HepG2 (cell line): ENCODE results near the gene PDE6C. TPM values are rescaled to one million over a fixed set of nuclear protein-coding genes. Genes with fewer than 3 reads are reported as not detected.
A peak's percentile ranks its signal among the peaks of the same experiment; 100 is the strongest.

ENCODE experiments used
- ATAC-seq: fragments of 200-7000 bp; cut with Tn5 transposase; 3 replicates; pipeline ENCODE4 v1.9.1; 2020; ENCODE audit warnings: mild to moderate bottlenecking, moderate library complexity
- BruUV-seq: library from RNA; stranded (reverse); fragments of 400-500 nt; replicated peaks from 2 replicates; lab custom pipeline; 2021; lab: Mats Ljungman, UMichigan
- CTCF ChIA-PET: fragments of 300-600 bp; formaldehyde crosslinking; extraction: SDS; loops from one replicate; lab custom pipeline; 2021; ENCODE audit warnings: low total read pairs, inconsistent platforms, low intra/inter-chr PET ratio; lab: Yijun Ruan, JAX
- POLR2A ChIA-PET: fragments of 350-600 bp; sonication (Branson Sonifier 250); formaldehyde crosslinking; loops from one replicate; lab custom pipeline; 2020; ENCODE audit warnings: antibody characterized with exemption, inconsistent platforms; lab: Yijun Ruan, JAX
- DNase-seq: peaks from one replicate; pipeline ENCODE4 v3.0.0-alpha.2; 2015; ENCODE audit warnings: low spot score
- FAIRE-seq: peaks from 3 replicates; lab custom pipeline; 2011; peaks lifted over from hg19 to GRCh38; lab: Jason Lieb, UNC
- H2AFZ ChIP-seq: one replicate; pipeline ENCODE4 v1.6.1; 2011; ENCODE audit warnings: low read length, inconsistent platforms
- H3K27ac ChIP-seq: fragments of 300-600 bp; 3 replicates; pipeline ENCODE4 v1.8.0; 2011; ENCODE audit warnings: mixed run types, mild to moderate bottlenecking, mixed read lengths, low read length, inconsistent platforms; ENCODE audit not compliant: insufficient read depth; ENCODE audit errors: extremely low read length
- H3K27me3 ChIP-seq, 2 experiments: fragments of 200-600 bp in 1 of 2; 2 replicates in 1 of 2; 3 replicates in 1 of 2; pipeline versions ENCODE4 v1.6.0 to v1.8.0; 2011; ENCODE audit warnings: low read length in 2 of 2, mild to moderate bottlenecking in 2 of 2, moderate library complexity in 2 of 2, inconsistent platforms in 1 of 2; ENCODE audit not compliant: insufficient read depth in 2 of 2, control insufficient read depth in 1 of 2
- H3K36me3 ChIP-seq, 2 experiments: fragments of 200-600 bp in 1 of 2; replicated peaks in 1 of 2; 2 replicates in 1 of 2; 3 replicates in 1 of 2; pipeline versions ENCODE4 v1.5.1 to v1.8.0; 2011; ENCODE audit warnings: low read length in 2 of 2, inconsistent platforms in 1 of 2; ENCODE audit not compliant: insufficient read depth in 2 of 2, control insufficient read depth in 1 of 2
- H3K4me1 ChIP-seq: 2 replicates; pipeline ENCODE4 v1.5.1; 2012; ENCODE audit warnings: low read length, inconsistent platforms; ENCODE audit not compliant: insufficient read depth
- H3K4me2 ChIP-seq: 2 replicates; pipeline ENCODE4 v1.6.0; 2011; ENCODE audit warnings: low read depth, low read length, inconsistent platforms
- H3K4me3 ChIP-seq, 3 experiments: fragments of 200-600 bp in 1 of 3; sonication (generic), shearing (Covaris generic) in 1 of 3; replicated peaks in 1 of 3; 2 replicates each; pipeline ENCODE4 v1.5.1; 2011 to 2016; ENCODE audit warnings: low read length in 3 of 3, inconsistent platforms in 2 of 3, low read depth in 2 of 3, mild to moderate bottlenecking in 2 of 3, control low read depth in 1 of 3, mixed read lengths in 1 of 3; ENCODE audit not compliant: insufficient read depth in 1 of 3
- H3K79me2 ChIP-seq: one replicate; pipeline ENCODE4 v1.6.1; 2011; ENCODE audit warnings: low read length, inconsistent platforms; ENCODE audit not compliant: insufficient read depth
- H3K9ac ChIP-seq: 2 replicates; pipeline ENCODE4 v1.6.0; 2011; ENCODE audit warnings: mild to moderate bottlenecking, low read depth, low read length, inconsistent platforms; ENCODE audit not compliant: insufficient read depth
- H3K9me3 ChIP-seq: 2 replicates; pipeline ENCODE4 v1.5.1; 2012; ENCODE audit warnings: mild to moderate bottlenecking, low read length
- H4K20me1 ChIP-seq: 2 replicates; pipeline ENCODE4 v1.6.0; 2011; ENCODE audit warnings: inconsistent platforms, mild to moderate bottlenecking, low read length, moderate library complexity; ENCODE audit not compliant: insufficient read depth
- CEBPG ChIP-seq: IDR thresholded peaks from 2 replicates; pipeline ENCODE4 v1.6.1; 2016
- HDAC2 ChIP-seq: sonication (generic); formaldehyde crosslinking; IDR thresholded peaks from 2 replicates; pipeline ENCODE4 v1.4.0; 2020; ENCODE audit warnings: missing genetic modification reagents
- HNF4A ChIP-seq: sonication (generic); formaldehyde crosslinking; IDR thresholded peaks from 2 replicates; pipeline ENCODE4 v1.4.0; 2020; ENCODE audit warnings: missing genetic modification reagents
- MAFG ChIP-seq: sonication (generic); formaldehyde crosslinking; IDR thresholded peaks from 2 replicates; pipeline ENCODE4 v1.5.1; 2020; ENCODE audit warnings: mild to moderate bottlenecking, missing genetic modification reagents
- MED1 ChIP-seq: sonication (generic); formaldehyde crosslinking; IDR thresholded peaks from 2 replicates; pipeline ENCODE4 v1.4.0; 2020; ENCODE audit warnings: missing genetic modification reagents
- MIER3 ChIP-seq: IDR thresholded peaks from 2 replicates; pipeline ENCODE4 v1.6.1; 2016; ENCODE audit warnings: missing compliant biosample characterization, borderline replicate concordance
- PAXIP1 ChIP-seq: sonication (generic); formaldehyde crosslinking; conservative IDR thresholded peaks from 2 replicates; pipeline ENCODE4 v1.4.0; 2020; ENCODE audit warnings: mild to moderate bottlenecking, missing genetic modification reagents, moderate library complexity
- PRDM15 ChIP-seq: sonication (generic); formaldehyde crosslinking; IDR thresholded peaks from 2 replicates; pipeline ENCODE4 v1.4.0; 2020; ENCODE audit warnings: missing genetic modification reagents
- RBFOX2 ChIP-seq: fragments of 200-400 bp; formaldehyde crosslinking; IDR thresholded peaks from 2 replicates; pipeline ENCODE4 v1.6.1; 2017; ENCODE audit warnings: low read depth, mild to moderate bottlenecking, low read length
- SOX6 ChIP-seq, 2 experiments: fragments of 450-650 bp in 1 of 2; sonication (generic) in 1 of 2; formaldehyde crosslinking in 1 of 2; IDR thresholded peaks; 2 replicates each; pipeline versions ENCODE4 v1.4.0 to v1.6.1; 2017 to 2020; ENCODE audit warnings: antibody characterized with exemption in 1 of 2, mild to moderate bottlenecking in 1 of 2, missing genetic modification reagents in 1 of 2
- TBX2 ChIP-seq: sonication (generic); formaldehyde crosslinking; IDR thresholded peaks from 2 replicates; pipeline ENCODE4 v1.5.0; 2020; ENCODE audit warnings: missing genetic modification reagents, mild to moderate bottlenecking, borderline replicate concordance
- ZFX ChIP-seq: sonication (generic); formaldehyde crosslinking; IDR thresholded peaks from 2 replicates; pipeline ENCODE4 v1.4.0; 2020; ENCODE audit warnings: mild to moderate bottlenecking, low read depth, missing genetic modification reagents, moderate library complexity
- ZNF629 ChIP-seq: sonication (generic); formaldehyde crosslinking; conservative IDR thresholded peaks from 2 replicates; pipeline ENCODE4 v1.5.0; 2020; ENCODE audit warnings: missing genetic modification reagents
- ZNF761 ChIP-seq: sonication (generic); formaldehyde crosslinking; conservative IDR thresholded peaks from 2 replicates; pipeline ENCODE4 v1.4.0; 2020; ENCODE audit warnings: mild to moderate bottlenecking, missing genetic modification reagents
- ZNF800 ChIP-seq: sonication (generic); formaldehyde crosslinking; IDR thresholded peaks from 2 replicates; pipeline ENCODE4 v1.4.0; 2020; ENCODE audit warnings: missing genetic modification reagents
- WGBS: methylation state at CpG from one replicate; pipeline ENCODE4 v1.1.6; 2017; ENCODE audit warnings: low lambda C conversion rate; 5-methylcytosine and 5-hydroxymethylcytosine counted together
- in situ Hi-C: cut with HindIII; loops from 2 replicates; pipeline ENCODE4 v1.10.0; 2017; ENCODE audit warnings: low pct_unique_long_range_greater_than_20kb; ENCODE audit not compliant: extremely low pct_ligation_motif_present
- intact Hi-C: fragments of 100-400 bp; cut with micrococcal nuclease; formaldehyde crosslinking; loops from one replicate; pipeline ENCODE4 v1.10.0; 2022; ENCODE audit not compliant: unreplicated experiment
- polyA plus RNA-seq, 8 experiments: library from polyadenylated mRNA; depleted of rRNA in 3 of 8; stranded (reverse) in 7 of 8; unstranded in 1 of 8; fragments of >200 nt; fragmentation: Illumina TruSeq in 4 of 8; extraction: Trizol in 4 of 8; gene quantifications; 2 replicates each; pipeline versions ENCODE4 v1.2.1 to v1.2.3, GENCODE V29; 2011 to 2016; ENCODE audit warnings: low read depth in 4 of 8, missing spikeins in 1 of 8, mixed read lengths in 1 of 8; ENCODE audit not compliant: insufficient read depth in 1 of 8
- total RNA-seq, 5 experiments: library from RNA; depleted of rRNA; stranded (reverse); fragments of >200 nt; fragmentation: Illumina TruSeq; extraction: Trizol; gene quantifications; 2 replicates each; pipeline ENCODE4 v1.2.3, GENCODE V29; 2016; ENCODE audit warnings: low read depth in 1 of 5

PDE6C gene
- total and polyA plus RNA-seq, 2 of the 13 experiments (the other 11 are each of a cell fraction or from before 2014, with no cell fraction given) = 0.64 TPM; not detected in 1

- Histone ChIP-seq H3K4me2 (peak overlapping the region; percentile 94), H3K4me1 (peaks cover 71% of the 10 kb centered on the region), H3K9ac (peak overlapping the region; percentile 94), H3K27me3 (no peaks in the 10 kb centered on the region; a peak in 1 of 5 replicates), H3K4me3 (peak overlapping the region; percentile 79 to 87 (median 84)), H4K20me1 (peaks cover 57% of the 10 kb centered on the region), H2AFZ (no peak overlapping the region), H3K36me3 (peaks cover 2 to 40% of the 10 kb centered on the region in 2 experiments), H3K27ac (peak overlapping the region; percentile 99), H3K9me3 (no peaks in the 10 kb centered on the region), H3K79me2 (peaks cover 32% of the 10 kb centered on the region)
- DNase-seq (no peak), ATAC-seq (no peak), FAIRE-seq (no peak)
- ChIA-PET CTCF (no interaction called here), POLR2A (interaction anchor here (1.1 to 1.8 kb wide), 4 partner anchors 9 to 81 kb away, joined by 3 to 16 read pairs (median 6); no protein-coding TSS in a partner anchor)
- no TSS peak for BruUV-seq
- intact Hi-C loops = loop anchor here (10.0 kb wide), 1 partner anchor 55 kb away; no protein-coding TSS in a partner anchor
- in situ Hi-C loops = no loop called here
- 0% methylated on average over 1 of the region's 1 CpG for WGBS
- TF ChIP-seq ZNF800 (CRISPR knock-in tag) (peak; percentile 58; the same call in 1 of the 2 replicates), PRDM15 (peak; percentile 95), MAFG (CRISPR knock-in tag) (no peak), HDAC2 (CRISPR knock-in tag) (peak; percentile 6; the same call in 1 of the 2 replicates), HNF4A (CRISPR knock-in tag) (peak; percentile 60), PAXIP1 (CRISPR knock-in tag) (no peak; the same call in 1 of the 2 replicates), SOX6 (IDR thresholded peaks at IDR 0.05) (no peak), SOX6 (CRISPR knock-in tag; IDR thresholded peaks at IDR 0.05) (0 out of 2 replicates have a peak, but pooled peaks have one; percentile 18), TBX2 (CRISPR knock-in tag) (0 out of 2 replicates have a peak, but pooled peaks have one; percentile 14), ZFX (0 out of 2 replicates have a peak, but pooled peaks have one; percentile 3), ZNF629 (CRISPR knock-in tag) (peak; percentile 81), ZNF761 (CRISPR knock-in tag) (0 out of 2 replicates have a peak, but pooled peaks have one; percentile 72), MED1 (CRISPR knock-in tag) (0 out of 2 replicates have a peak, but pooled peaks have one; percentile 13), CEBPG (CRISPR knock-in tag) (0 out of 2 replicates have a peak, but pooled peaks have one; percentile 3), RBFOX2 (peak; percentile 35; the same call in 1 of the 2 replicates), MIER3 (CRISPR knock-in tag) (no peak)
Measured at GRCh38 chr10:93599335-93599734, 13.0 kb upstream of the PDE6C start.
